Astrocyte (in vitro differentiated cells and primary cell): ENCODE data around the gene SLC12A3.

Experiments used
- EZH2 ChIP-seq: IDR thresholded peaks from 2 replicates; pipeline ENCODE4 v1.6.1; 2012; ENCODE audit warnings: mild to moderate bottlenecking, low read length, inconsistent platforms; ENCODE audit not compliant: insufficient read depth
- TF ChIP-seq, protein P1 (sequence below): IDR thresholded peaks from 2 replicates; pipeline ENCODE4 v1.5.1; 2011; ENCODE audit warnings: low read depth, mild to moderate bottlenecking, inconsistent platforms, low read length, moderate library complexity; ENCODE audit not compliant: insufficient read depth

DNA sequence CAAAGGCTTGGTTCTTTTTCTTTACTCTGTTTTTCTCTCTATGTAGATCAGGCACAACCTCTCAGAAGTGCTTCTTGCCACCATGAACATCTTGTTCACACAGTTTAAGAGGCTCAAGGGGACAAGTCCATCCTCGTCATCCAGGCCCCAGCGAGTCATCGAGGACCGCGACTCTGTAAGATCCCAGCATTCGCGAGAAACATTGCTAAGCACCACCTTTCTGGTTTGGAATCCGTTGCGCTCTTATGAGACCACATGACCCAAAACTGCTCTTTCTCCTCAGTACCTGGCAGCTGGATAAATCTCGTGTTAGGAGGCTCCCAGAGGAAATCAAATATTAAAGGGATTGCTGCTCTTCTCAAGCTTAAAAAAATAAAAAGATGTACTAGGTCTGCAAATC, 23.3 kb upstream of the SLC12A3 start:
- TF ChIP-seq, protein P1, sequence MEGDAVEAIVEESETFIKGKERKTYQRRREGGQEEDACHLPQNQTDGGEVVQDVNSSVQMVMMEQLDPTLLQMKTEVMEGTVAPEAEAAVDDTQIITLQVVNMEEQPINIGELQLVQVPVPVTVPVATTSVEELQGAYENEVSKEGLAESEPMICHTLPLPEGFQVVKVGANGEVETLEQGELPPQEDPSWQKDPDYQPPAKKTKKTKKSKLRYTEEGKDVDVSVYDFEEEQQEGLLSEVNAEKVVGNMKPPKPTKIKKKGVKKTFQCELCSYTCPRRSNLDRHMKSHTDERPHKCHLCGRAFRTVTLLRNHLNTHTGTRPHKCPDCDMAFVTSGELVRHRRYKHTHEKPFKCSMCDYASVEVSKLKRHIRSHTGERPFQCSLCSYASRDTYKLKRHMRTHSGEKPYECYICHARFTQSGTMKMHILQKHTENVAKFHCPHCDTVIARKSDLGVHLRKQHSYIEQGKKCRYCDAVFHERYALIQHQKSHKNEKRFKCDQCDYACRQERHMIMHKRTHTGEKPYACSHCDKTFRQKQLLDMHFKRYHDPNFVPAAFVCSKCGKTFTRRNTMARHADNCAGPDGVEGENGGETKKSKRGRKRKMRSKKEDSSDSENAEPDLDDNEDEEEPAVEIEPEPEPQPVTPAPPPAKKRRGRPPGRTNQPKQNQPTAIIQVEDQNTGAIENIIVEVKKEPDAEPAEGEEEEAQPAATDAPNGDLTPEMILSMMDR: no peak
- TF ChIP-seq EZH2: no peak
